ENCODE data around the gene CCDC183.

CCDC183 gene

GRCh38 chr9:136825295-136826187 is 29.4 kb downstream of the CCDC183 start:
- H3K9ac ChIP-seq = no peak overlapping the region
- no peak overlapping the region for H3K4me2 ChIP-seq
- H3K27ac ChIP-seq = no peak overlapping the region
- TF ChIP-seq Cebpa-rat (IDR thresholded peaks at IDR 0.05) = no peak
- H3K4me3 ChIP-seq = no peak overlapping the region
- no peaks in the 10 kb centered on the region for H3K9me3 ChIP-seq (replicated peaks in 1 of 11)
- H3K27me3 ChIP-seq = no peaks in the 10 kb centered on the region
- peaks cover 77 to 97% (median 90%) of the 10 kb centered on the region in 11 experiments for H3K36me3 ChIP-seq
- peaks cover 21 to 99% (median 77%) of the 10 kb centered on the region in 11 experiments; a peak in 21 of 22 replicates for H4K20me1 ChIP-seq
- no peaks in the 10 kb centered on the region for H3K4me1 ChIP-seq

GRCh38 chr9:136826188-136826541 is 30.0 kb downstream of the CCDC183 start:
- H3K9ac ChIP-seq = no peak overlapping the region
- no peaks in the 10 kb centered on the region for H3K9me3 ChIP-seq (replicated peaks in 1 of 11)
- no peak overlapping the region for H3K27ac ChIP-seq
- H3K4me3 ChIP-seq = no peak overlapping the region
- peaks cover 16 to 99% (median 77%) of the 10 kb centered on the region in 11 experiments; a peak in 21 of 22 replicates for H4K20me1 ChIP-seq
- H3K27me3 ChIP-seq = no peaks in the 10 kb centered on the region
- no peak for TF ChIP-seq Cebpa-rat (IDR thresholded peaks at IDR 0.05)
- H3K4me1 ChIP-seq = no peaks in the 10 kb centered on the region
- H3K4me2 ChIP-seq = no peak overlapping the region
- peaks cover 79 to 97% (median 91%) of the 10 kb centered on the region in 11 experiments for H3K36me3 ChIP-seq

GRCh38 chr9:136826703-136827582 is 30.8 kb downstream of the CCDC183 start:
- Histone ChIP-seq H3K4me1 (no peaks in the 10 kb centered on the region), H3K27ac (no peak overlapping the region), H3K9ac (peak overlapping the region in 2 of 11 experiments; percentile 9 to 18; a peak in 2 of 22 replicates), H4K20me1 (peaks cover 10 to 99% (median 75%) of the 10 kb centered on the region in 11 experiments; a peak in 21 of 22 replicates), H3K4me2 (no peak overlapping the region), H3K36me3 (peaks cover 86 to 98% (median 92%) of the 10 kb centered on the region in 11 experiments), H3K27me3 (no peaks in the 10 kb centered on the region), H3K9me3 (replicated peaks in 1 of 11) (no peaks in the 10 kb centered on the region), H3K4me3 (no peak overlapping the region)
- no peak for TF ChIP-seq Cebpa-rat (IDR thresholded peaks at IDR 0.05)

- H4K20me1 ChIP-seq = peaks cover 4 to 99% (median 74%) of the 10 kb centered on the region in 11 experiments; a peak in 20 of 22 replicates
- TF ChIP-seq Cebpa-rat (IDR thresholded peaks at IDR 0.05) = no peak
- no peak overlapping the region for H3K4me2 ChIP-seq
- H3K27me3 ChIP-seq = no peaks in the 10 kb centered on the region
- H3K4me1 ChIP-seq = no peaks in the 10 kb centered on the region
- no peak overlapping the region for H3K9ac ChIP-seq
- H3K4me3 ChIP-seq = no peak overlapping the region
- no peak overlapping the region for H3K27ac ChIP-seq
- peaks cover 96 to 100% (median 99%) of the 10 kb centered on the region in 11 experiments for H3K36me3 ChIP-seq
- H3K9me3 ChIP-seq (replicated peaks in 1 of 11) = no peaks in the 10 kb centered on the region
Measured at GRCh38 chr9:136827794-136828473, 31.8 kb downstream of the CCDC183 start.

- no peak overlapping the region for H3K4me2 ChIP-seq
- H3K36me3 ChIP-seq = peaks cover 90 to 99% (median 97%) of the 10 kb centered on the region in 11 experiments
- H3K9me3 ChIP-seq (replicated peaks in 1 of 11) = no peaks in the 10 kb centered on the region
- H3K4me3 ChIP-seq = no peak overlapping the region
- TF ChIP-seq Cebpa-rat (IDR thresholded peaks at IDR 0.05) = no peak
- no peak overlapping the region for H3K27ac ChIP-seq
- no peaks in the 10 kb centered on the region for H3K4me1 ChIP-seq
- peaks cover 0 to 99% (median 68%) of the 10 kb centered on the region in 11 experiments; a peak in 20 of 22 replicates for H4K20me1 ChIP-seq
- no peak overlapping the region for H3K9ac ChIP-seq
- H3K27me3 ChIP-seq = no peaks in the 10 kb centered on the region
Measured at GRCh38 chr9:136828474-136829140, 32.5 kb downstream of the CCDC183 start.

- Histone ChIP-seq H3K9ac (no peak overlapping the region), H3K36me3 (peaks cover 82 to 99% (median 93%) of the 10 kb centered on the region in 11 experiments), H4K20me1 (peaks cover 0 to 99% (median 64%) of the 10 kb centered on the region in 11 experiments; a peak in 17 of 22 replicates), H3K9me3 (replicated peaks in 1 of 11) (no peaks in the 10 kb centered on the region), H3K27ac (no peak overlapping the region), H3K4me3 (no peak overlapping the region), H3K4me1 (no peaks in the 10 kb centered on the region), H3K4me2 (no peak overlapping the region), H3K27me3 (no peaks in the 10 kb centered on the region)
- no peak for TF ChIP-seq Cebpa-rat (IDR thresholded peaks at IDR 0.05)
Measured at GRCh38 chr9:136829412-136829811, 33.3 kb downstream of the CCDC183 start.

GRCh38 chr9:136829981-136830885 is 34.1 kb downstream of the CCDC183 start:
- no peak overlapping the region for H3K4me3 ChIP-seq
- no peaks in the 10 kb centered on the region for H3K27me3 ChIP-seq
- H3K36me3 ChIP-seq = peaks cover 75 to 99% (median 90%) of the 10 kb centered on the region in 11 experiments
- peaks cover 0 to 97% (median 59%) of the 10 kb centered on the region in 11 experiments; a peak in 16 of 22 replicates for H4K20me1 ChIP-seq
- TF ChIP-seq Cebpa-rat (IDR thresholded peaks at IDR 0.05) = no peak
- H3K4me1 ChIP-seq = no peaks in the 10 kb centered on the region
- no peaks in the 10 kb centered on the region for H3K9me3 ChIP-seq (replicated peaks in 1 of 11)
- no peak overlapping the region for H3K4me2 ChIP-seq
- H3K9ac ChIP-seq = no peak overlapping the region; a peak in 1 of 22 replicates
- H3K27ac ChIP-seq = no peak overlapping the region

Data from BLaER1 treated with 17β-estradiol and CSF1 and Interleukin-3, amounts not matched to agents 10 nM and 100 nM (cell line).